ENCODE results near the gene HDAC9.
"Not testable (repeated sequence)": the region's sequence is repeated elsewhere in the genome, so short reads cannot be mapped to it uniquely, and the experiment has no call there.

The HDAC9 gene

DNA sequence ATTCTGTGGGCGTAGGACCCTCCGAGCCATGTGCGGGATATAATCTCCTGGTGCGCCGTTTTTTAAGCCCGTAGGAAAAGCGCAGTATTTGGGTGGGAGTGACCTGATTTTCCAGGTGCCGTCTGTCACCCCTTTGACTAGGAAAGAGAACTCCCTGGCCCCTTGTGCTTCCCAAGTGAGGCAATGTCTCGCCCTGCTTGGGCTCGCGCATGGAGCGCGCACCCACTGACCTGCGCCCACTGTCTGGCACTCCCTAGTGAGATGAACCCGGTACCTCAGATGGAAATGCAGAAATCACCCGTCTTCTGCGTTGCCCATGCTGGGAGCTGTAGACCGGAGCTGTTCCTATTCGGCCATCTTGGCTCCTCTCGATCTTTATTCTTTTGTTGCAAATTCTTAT is 495.2 kb downstream of the HDAC9 start:
- DNase-seq = not testable (repeated sequence)

DNA sequence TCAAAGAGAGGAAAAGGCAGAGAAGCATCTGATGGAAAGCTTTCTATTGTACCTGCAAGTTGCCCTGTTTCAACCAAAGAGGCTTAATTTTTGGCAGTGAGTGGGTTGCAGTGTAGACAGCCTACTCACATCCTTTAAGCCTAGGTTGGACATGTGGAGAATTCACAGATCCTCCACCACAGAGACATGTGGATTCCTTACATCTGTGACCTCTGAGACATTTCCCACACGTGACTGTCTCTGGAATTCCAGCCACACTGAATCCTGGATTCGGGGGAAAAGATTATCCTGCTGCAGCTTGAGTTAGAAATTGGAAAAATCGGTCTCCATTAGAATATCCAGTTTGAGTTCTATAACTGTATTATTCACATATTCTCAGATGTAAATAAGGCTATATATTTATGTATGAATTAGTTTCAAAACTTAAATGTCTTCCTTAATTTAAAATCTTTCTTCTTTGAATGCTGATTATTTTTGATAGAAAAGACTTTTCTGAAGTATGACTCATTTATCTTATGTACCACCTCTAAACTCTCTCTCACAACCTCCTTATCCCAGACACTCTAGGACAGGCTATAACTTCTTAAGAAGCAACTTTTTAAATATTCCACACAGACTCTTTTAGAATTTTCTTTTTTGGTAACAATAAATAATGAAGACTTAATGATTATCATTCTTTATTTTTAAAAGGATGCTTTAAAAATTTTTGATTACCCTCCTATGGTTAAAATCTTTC is 498.6 kb downstream of the HDAC9 start:
- DNase-seq = no peak

DNA sequence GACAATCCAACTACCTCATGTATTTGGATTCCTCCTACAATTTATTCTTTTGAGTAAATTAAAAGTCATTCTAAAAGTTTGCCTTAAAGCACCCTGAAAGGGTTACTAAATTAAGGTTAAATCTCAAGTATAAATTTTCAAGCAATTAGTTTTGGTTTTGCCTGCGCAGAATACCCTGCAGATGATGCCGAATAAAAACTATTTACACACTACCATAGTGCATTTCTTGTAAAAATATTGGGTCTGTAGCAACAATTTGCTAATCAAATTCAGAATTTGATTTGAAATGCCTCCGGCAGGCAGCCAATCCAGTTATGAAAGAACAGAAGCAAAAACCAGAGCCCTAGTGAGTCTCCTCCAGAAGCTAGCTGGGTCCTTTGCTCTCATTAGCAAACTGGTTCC is 499.7 kb downstream of the HDAC9 start:
- DNase-seq = no peak

- no peak for DNase-seq
These were observed 500.4 kb downstream of the HDAC9 start for GRCh38 chr7:18995811-18996426.

DNA sequence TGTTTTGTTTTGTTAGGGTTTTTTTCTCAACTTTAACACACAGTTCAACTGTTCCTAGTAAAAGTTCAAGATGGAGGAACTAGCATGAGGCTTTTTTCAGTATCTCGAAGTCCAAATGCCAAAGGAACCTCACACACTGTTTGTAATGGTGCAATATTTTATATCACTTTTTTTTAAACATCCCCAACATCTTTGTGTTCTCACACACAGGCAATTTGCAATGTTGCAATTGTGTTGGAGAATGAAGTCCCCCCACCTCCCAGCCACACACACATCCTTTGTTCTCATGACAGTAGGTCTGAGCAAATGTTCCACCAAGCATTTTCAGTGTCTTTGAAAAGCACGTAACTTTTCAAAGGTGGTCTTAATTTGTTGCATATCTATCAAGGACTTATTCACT is 501.0 kb downstream of the HDAC9 start:
- DNase-seq = no peak

GRCh38 chr7:18997477-18998150 is 502.1 kb downstream of the HDAC9 start:
- DNase-seq = no peak

- no peak for DNase-seq
These were observed 504.9 kb downstream of the HDAC9 start for GRCh38 chr7:19000410-19000809.

DNA sequence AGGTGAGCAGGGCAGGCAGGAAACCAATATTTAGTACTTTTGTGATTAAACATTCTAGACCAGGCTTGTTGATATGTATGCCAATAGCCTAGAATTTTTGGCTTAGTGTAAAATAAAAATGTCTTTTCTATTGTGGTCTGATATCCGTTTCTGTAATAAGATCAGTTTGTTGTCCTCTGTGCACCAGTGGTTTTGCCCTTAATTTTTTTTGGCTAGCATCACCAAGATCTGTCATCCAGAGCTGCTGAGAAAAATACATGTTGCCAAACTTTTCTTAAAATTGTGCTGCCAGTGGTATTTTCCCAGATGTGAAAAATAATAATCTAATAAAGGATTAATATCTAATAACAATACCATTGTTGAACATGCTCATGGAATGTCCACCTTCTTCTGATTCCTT is 506.3 kb downstream of the HDAC9 start:
- no peak for DNase-seq

GRCh38 chr7:19009241-19009935 is 513.8 kb downstream of the HDAC9 start:
- DNase-seq = no peak

DNA sequence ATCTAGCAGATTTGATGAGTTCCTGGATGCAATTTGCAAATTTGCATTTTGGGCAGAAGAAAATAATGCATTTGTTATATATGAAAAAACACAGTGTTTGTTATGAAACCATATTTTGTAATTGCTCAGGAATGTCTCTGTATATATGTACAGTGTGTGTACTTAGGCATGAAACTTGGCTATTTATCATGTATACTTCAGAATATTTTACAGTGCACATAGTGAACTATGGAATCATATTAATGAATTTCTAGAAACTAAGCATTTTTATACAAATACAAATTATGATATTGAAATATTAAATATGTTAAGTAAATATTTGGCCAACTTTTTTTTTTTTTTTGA is 514.4 kb downstream of the HDAC9 start:
- DNase-seq = no peak

- no peak for DNase-seq
These were observed 515.7 kb downstream of the HDAC9 start for GRCh38 chr7:19011212-19011611.

DNA sequence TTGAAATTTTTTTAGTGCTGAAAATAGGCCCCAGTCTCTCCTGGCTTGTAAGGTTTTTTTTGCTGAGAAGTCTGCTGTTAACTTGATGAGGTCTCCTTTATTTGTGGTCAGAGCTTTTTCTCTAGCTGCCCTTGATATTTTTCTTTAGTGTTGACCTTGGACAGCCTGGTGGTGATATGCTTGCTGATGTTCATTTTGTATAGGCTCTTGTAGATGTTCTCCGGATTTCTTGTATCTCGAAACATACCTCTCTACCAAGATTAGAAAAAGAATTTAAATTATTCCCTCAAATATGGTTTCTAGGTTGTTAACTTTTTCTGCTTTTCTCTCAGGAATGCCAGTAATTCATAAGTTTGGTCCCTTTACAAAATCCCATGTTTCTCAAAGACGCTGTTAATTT is 519.5 kb downstream of the HDAC9 start:
- DNase-seq = no peak

DNA sequence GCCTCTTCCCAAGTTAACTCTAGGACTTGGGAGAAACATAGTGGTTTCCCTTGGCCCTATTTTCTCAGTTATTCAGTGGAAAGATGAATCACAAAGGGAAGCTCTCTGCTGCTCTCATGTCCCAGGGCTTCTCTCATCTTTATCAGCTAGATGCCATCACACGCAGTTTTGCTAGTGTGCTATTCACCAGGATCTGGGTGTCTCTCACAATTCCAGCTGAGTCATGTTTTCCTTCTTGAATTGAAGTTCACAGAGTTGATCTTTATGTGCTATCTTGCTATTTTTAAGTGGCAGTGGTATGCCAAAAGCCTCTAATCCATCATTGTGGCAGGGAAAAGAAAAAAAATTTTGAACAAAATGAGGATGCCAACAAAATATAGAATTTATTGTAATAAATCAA is 520.6 kb downstream of the HDAC9 start:
- DNase-seq = no peak

DNA sequence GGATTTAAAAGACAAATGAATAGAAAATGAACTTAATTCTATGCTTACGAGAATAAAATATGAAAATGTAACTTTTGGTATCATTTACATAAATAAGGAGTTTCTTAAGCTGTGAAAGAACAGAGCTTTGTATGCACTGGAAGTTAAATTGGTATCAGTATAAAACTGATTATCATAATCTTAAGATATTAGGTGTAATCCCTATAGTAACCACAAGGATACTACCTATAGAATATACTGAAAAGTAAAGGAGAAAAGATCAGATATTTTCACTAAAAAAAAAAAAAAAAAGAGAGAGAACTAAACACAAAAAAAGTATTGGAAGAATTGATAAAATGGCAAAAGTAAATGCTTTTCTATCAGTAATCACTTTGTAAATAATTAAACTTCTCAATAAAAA is 521.8 kb downstream of the HDAC9 start:
- no peak for DNase-seq

GRCh38 chr7:19020062-19020461 is 524.5 kb downstream of the HDAC9 start:
- DNase-seq = no peak

DNA sequence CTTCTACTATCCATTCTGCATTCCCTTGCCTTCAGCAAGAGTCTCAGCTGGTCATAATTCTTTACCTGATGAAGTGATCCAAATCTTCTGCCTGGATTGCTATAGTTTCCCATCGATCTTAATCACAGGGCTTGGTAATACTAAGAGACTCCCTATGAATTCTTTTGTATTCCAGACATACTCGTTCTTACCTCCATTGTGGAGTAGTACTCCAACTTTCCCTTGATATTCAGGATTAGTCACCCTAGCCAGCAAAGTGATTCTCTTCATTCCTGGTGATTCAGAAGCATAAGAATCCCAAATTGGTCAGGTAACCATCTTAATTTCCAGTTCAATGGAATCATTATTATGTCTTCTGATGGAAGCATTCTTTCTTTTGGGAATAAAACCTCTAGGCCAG is 525.2 kb downstream of the HDAC9 start:
- DNase-seq = no peak

DNA sequence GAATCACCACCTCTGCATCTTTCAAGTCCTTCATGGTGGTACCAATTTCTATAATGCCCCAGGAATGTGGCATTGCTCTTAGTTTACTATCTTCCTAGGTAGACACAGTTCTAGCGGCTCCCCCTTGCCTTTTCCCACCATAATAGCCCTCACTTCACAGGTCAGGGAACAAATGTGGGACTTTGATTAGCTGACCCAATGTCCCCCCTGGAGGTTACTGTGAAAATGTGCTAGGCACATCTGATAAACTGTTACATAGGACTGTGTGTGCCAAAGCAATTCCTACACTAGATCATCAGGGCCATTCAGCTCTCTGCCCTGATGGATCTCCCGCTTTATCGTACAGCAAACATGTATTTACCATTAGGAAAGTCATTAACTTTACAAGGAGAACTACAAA is 527.9 kb downstream of the HDAC9 start:
- no peak for DNase-seq

GRCh38 chr7:19024261-19024660 is 528.7 kb downstream of the HDAC9 start:
- DNase-seq = no peak

GRCh38 chr7:19026888-19027287 is 531.3 kb downstream of the HDAC9 start:
- no peak for DNase-seq

DNA sequence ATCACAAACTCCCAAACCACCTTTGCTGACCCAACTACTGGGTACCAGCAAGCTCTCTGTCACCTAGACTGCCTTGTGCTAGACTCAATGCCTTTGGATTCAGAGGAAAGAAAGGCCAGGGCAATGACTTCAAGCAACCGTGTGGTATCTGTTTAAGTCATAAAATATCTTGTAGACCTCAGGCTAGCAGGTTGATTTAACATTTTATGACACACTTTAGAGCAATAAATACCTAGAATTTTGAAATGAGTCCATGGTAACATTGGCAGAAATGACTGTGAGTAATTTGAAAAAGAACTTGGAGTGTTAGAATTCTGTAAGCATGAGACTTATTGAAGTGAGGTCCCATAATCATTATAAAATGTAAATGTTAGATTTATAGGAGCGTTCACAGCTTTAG is 534.7 kb downstream of the HDAC9 start:
- no peak for DNase-seq

GRCh38 chr7:19032942-19033341 is 537.4 kb downstream of the HDAC9 start:
- DNase-seq = not testable (repeated sequence)

DNA sequence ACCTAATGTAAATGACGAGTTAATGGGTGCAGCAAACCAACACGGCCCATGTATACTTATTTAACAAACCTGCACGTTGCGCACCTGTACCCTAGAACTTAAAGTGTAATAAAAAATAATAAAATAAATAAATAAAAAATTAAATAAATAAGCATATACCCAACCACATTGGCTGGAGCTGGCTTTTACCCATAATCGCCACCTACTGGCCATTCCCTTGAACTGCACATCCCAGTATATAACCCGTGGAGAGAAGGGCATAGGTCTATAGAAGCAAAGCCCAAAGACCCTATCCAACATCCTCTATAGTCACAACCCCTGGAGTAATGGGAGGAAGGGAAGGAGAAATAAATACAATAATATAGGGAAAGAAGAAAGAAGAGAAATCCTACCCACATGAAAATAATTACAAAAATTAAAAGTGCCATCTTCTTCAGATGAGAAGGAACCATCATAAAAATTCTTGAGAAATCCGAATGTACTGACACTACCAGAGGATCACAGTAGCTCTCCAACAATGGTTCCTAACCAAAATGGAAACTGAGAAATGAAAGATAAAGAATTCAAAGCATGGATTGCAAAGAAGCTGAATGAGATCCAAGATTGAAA is 556.3 kb downstream of the HDAC9 start:
- peak; percentile 32 for DNase-seq

Data from NCI-H1694 (cell line).